Liver (tissue), 10 donors: Measurements from ENCODE around the gene ARL6IP4. TPM values are rescaled to one million over a fixed set of nuclear protein-coding genes. Genes with fewer than 3 reads are reported as not detected.

Source experiments
- DNase-seq: peaks from one replicate; pipeline ENCODE4 v3.0.0-alpha.2; 2017; ENCODE audit warnings: low spot score
- H3K27ac ChIP-seq, 2 donors: one replicate each; pipeline ENCODE4 v1.7.0; 2013; ENCODE audit warnings: inconsistent platforms in 2 of 2, low read length in 2 of 2, control low read depth in 1 of 2, low read depth in 1 of 2, mild to moderate bottlenecking in 1 of 2
- H3K27me3 ChIP-seq, 4 donors: one replicate each; pipeline versions ENCODE4 v1.6.1 to v1.7.0; 2013; ENCODE audit warnings: low read length in 3 of 4, inconsistent platforms in 1 of 4, mild to moderate bottlenecking in 1 of 4, moderate library complexity in 1 of 4; ENCODE audit not compliant: control insufficient read depth in 4 of 4, insufficient read depth in 4 of 4
- H3K36me3 ChIP-seq, 4 donors: one replicate each; pipeline versions ENCODE4 v1.6.1 to v1.7.0; 2013; ENCODE audit warnings: low read length in 3 of 4, mild to moderate bottlenecking in 3 of 4, low read depth in 1 of 4, moderate library complexity in 1 of 4; ENCODE audit not compliant: control insufficient read depth in 4 of 4, insufficient read depth in 3 of 4
- H3K4me1 ChIP-seq, 4 donors: one replicate each; pipeline versions ENCODE4 v1.6.1 to v1.7.0; 2013; ENCODE audit warnings: low read length in 3 of 4, mild to moderate bottlenecking in 3 of 4, moderate library complexity in 1 of 4; ENCODE audit not compliant: control insufficient read depth in 4 of 4, insufficient read depth in 4 of 4
- H3K4me3 ChIP-seq, 3 donors: one replicate each; pipeline versions ENCODE4 v1.6.1 to v1.7.0; 2013; ENCODE audit warnings: low read length in 3 of 3, control low read depth in 1 of 3, low read depth in 1 of 3, mild to moderate bottlenecking in 1 of 3
- H3K9ac ChIP-seq, 2 donors: one replicate each; pipeline ENCODE4 v1.7.0; 2013; ENCODE audit warnings: low read length in 2 of 2, mild to moderate bottlenecking in 2 of 2, moderate library complexity in 2 of 2, control low read depth in 1 of 2, low read depth in 1 of 2
- H3K9me3 ChIP-seq, 4 donors: one replicate each; pipeline versions ENCODE4 v1.6.1 to v1.7.0; 2013; ENCODE audit warnings: low read length in 3 of 4; ENCODE audit not compliant: control insufficient read depth in 4 of 4
- EGR1 ChIP-seq, 2 donors: IDR thresholded peaks; 2 replicates each; pipeline ENCODE4 v1.6.1; 2016 to 2018; ENCODE audit warnings: antibody characterized with exemption in 2 of 2, low read depth in 2 of 2
- GABPA ChIP-seq, 2 donors: IDR thresholded peaks in 1 of 2; conservative IDR thresholded peaks in 1 of 2; 2 replicates each; pipeline ENCODE4 v1.6.1; 2016; ENCODE audit warnings: antibody characterized with exemption in 2 of 2, mild to moderate bottlenecking in 1 of 2, moderate library complexity in 1 of 2
- HNF4G ChIP-seq: IDR thresholded peaks from 2 replicates; pipeline ENCODE4 v1.6.1; 2016; ENCODE audit warnings: antibody characterized with exemption
- JUND ChIP-seq, 2 donors: IDR thresholded peaks; 2 replicates each; pipeline ENCODE4 v1.6.1; 2016; ENCODE audit warnings: antibody characterized with exemption in 2 of 2
- RAD21 ChIP-seq, 2 donors: IDR thresholded peaks; 2 replicates each; pipeline ENCODE4 v1.6.1; 2016; ENCODE audit warnings: antibody characterized with exemption in 2 of 2, mild to moderate bottlenecking in 2 of 2
- RXRA ChIP-seq, 2 donors: IDR thresholded peaks; 2 replicates each; pipeline ENCODE4 v1.6.1; 2017 to 2018; ENCODE audit warnings: antibody characterized with exemption in 2 of 2, mild to moderate bottlenecking in 1 of 2
- SP1 ChIP-seq: IDR thresholded peaks from 2 replicates; pipeline ENCODE4 v1.6.1; 2018; ENCODE audit warnings: antibody characterized with exemption, mild to moderate bottlenecking
- TAF1 ChIP-seq: conservative IDR thresholded peaks from 2 replicates; pipeline ENCODE4 v1.6.1; 2016; ENCODE audit warnings: antibody characterized with exemption, mild to moderate bottlenecking
- YY1 ChIP-seq: IDR thresholded peaks from 2 replicates; pipeline ENCODE4 v1.6.1; 2016; ENCODE audit warnings: antibody characterized with exemption, mild to moderate bottlenecking
- WGBS: extraction: QIAGEN DNeasy Blood & Tissue Kit; methylation state at CpG from one replicate; pipeline ENCODE4 v1.1.7; 2013; 5-methylcytosine and 5-hydroxymethylcytosine counted together
- polyA plus RNA-seq, 2 donors: library from polyadenylated mRNA; stranded (reverse) in 1 of 2; unstranded in 1 of 2; fragments of 200-250 nt in 1 of 2; fragments of >200 nt in 1 of 2; fragmentation: Nextera tagmentation in 1 of 2; extraction: Ambion mirVana in 1 of 2; gene quantifications; one replicate each; pipeline versions ENCODE4 v1.2.1 to v1.2.3, GENCODE V29; 2013 to 2015
- small RNA-seq: library from RNA; depleted of rRNA; stranded (forward); fragments of <200 nt; gene quantifications from one replicate; pipeline ENCODE3, GENCODE V24; 2014
- total RNA-seq, 2 donors: library from RNA; depleted of rRNA; stranded (reverse); fragments of >200 nt; gene quantifications; one replicate each; pipeline ENCODE4 v1.2.3, GENCODE V29; 2014
- TF ChIP-seq, protein P1 (sequence below): IDR thresholded peaks from 2 replicates; pipeline ENCODE4 v1.6.1; 2016; ENCODE audit warnings: antibody characterized with exemption
- TF ChIP-seq, protein P2 (sequence below): IDR thresholded peaks from 2 replicates; pipeline ENCODE4 v1.6.1; 2016; ENCODE audit warnings: antibody characterized with exemption
- donor health status: healthy.
- donor health status: healthy.
- donor health status: healthy.
- donor health status: healthy.
- donor health status: healthy.

Gene ARL6IP4
- total and polyA plus RNA-seq, 4 donors, result 59.2 to 187 (median 121) TPM

DNA sequence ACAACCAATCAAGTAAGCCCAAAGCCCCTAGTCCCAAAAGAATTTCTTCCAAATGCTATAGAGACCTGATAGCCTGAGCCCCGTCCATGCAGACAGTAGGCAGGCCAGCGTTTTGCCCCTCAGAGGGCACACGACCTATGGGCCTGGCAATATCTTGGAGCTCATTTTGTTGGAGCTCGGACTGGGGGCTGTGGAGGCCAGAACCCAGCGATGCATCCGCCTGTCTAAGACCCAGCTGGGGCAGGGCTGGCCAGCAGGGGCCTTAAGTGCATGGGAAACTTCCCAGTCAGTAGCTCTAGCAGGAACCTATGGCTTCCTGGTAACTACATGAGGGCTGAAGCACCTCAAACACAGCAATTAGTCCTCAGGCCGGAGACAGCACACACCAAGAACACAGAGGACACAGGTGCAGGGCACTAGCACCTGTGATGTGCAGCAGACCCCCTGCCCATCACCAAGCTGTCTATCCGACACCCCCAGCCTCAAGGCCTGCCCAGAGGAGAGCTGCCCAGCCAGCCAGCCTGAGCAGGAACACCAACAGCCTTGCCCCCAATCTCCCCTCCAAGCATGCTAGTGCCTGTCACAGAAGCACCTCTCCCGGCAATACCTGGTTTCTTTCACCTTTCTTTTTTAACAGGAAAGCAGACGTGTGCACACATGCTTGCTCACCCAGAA lies 50.8 kb downstream of the ARL6IP4 start:
- 94% methylated on average over 10 of the region's 10 CpGs for WGBS

More for the DNA sequence above, 50.8 kb downstream of the ARL6IP4 start:
- Histone ChIP-seq H3K4me3 (no peak overlapping the region), H3K27ac (no peak overlapping the region), H3K36me3 (peaks cover 3 to 27% (median 14%) of the 10 kb centered on the region in 4 donors), H3K4me1 (no peaks in the 10 kb centered on the region), H3K9me3 (no peaks in the 10 kb centered on the region), H3K27me3 (no peaks in the 10 kb centered on the region), H3K9ac (no peak overlapping the region)
- DNase-seq, result no peak
- no peak for TF ChIP-seq TAF1
- TF ChIP-seq SP1, result no peak
- TF ChIP-seq RXRA (IDR thresholded peaks at IDR 0.05), result no peak
- TF ChIP-seq RAD21 (IDR thresholded peaks at IDR 0.05), result no peak
- TF ChIP-seq, protein P1, sequence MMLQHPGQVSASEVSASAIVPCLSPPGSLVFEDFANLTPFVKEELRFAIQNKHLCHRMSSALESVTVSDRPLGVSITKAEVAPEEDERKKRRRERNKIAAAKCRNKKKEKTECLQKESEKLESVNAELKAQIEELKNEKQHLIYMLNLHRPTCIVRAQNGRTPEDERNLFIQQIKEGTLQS, result no peak
- TF ChIP-seq YY1, result no peak
- TF ChIP-seq, protein P2, sequence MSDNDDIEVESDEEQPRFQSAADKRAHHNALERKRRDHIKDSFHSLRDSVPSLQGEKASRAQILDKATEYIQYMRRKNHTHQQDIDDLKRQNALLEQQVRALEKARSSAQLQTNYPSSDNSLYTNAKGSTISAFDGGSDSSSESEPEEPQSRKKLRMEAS, result no peak
- TF ChIP-seq EGR1 (IDR thresholded peaks at IDR 0.05; ENCODE audit: low read depth in 2 of 2), result no peak
- TF ChIP-seq HNF4G, result no peak
- TF ChIP-seq GABPA (IDR thresholded peaks at IDR 0.05 in 1 of 2, conservative IDR thresholded peaks at IDR 0.05 in 1 of 2), result no peak
- TF ChIP-seq JUND (IDR thresholded peaks at IDR 0.05), result no peak

Small RNA genes lying within 50 kb of the gene (small RNA-seq; reads per million reads assigned to genes)
- gene ARL6IP4, result not detected
- not detected for gene MIR4304

Other genes starting within 250 kb of the ARL6IP4 start
- under 1 TPM in 1 of 2 donors, not detected in 1; 0.19 TPM for gene HCAR1, start 249.8 kb upstream of the ARL6IP4 start, total RNA-seq
- gene HCAR1, start 249.8 kb upstream of the ARL6IP4 start, polyA plus RNA-seq, result under 1 TPM in 1 of 2 donors, not detected in 1; 0.01 TPM
- gene DENR, start 227.9 kb upstream of the ARL6IP4 start, total RNA-seq, result 10 to 100 TPM; 14.1 to 17.4 TPM
- 10 to 100 TPM; 10.9 to 17.7 TPM for gene DENR, start 227.9 kb upstream of the ARL6IP4 start, polyA plus RNA-seq
- gene CCDC62, start 206.1 kb upstream of the ARL6IP4 start, total RNA-seq, result under 1 TPM; 0.28 to 0.67 TPM
- gene CCDC62, start 206.1 kb upstream of the ARL6IP4 start, polyA plus RNA-seq, result under 1 TPM in 1 of 2 donors, not detected in 1; 0.03 TPM
- 10 to 100 TPM; 18.3 to 52.5 TPM for gene HIP1R, start 145.2 kb upstream of the ARL6IP4 start, total RNA-seq
- 10 to 100 TPM; 12.4 to 15.8 TPM for gene HIP1R, start 145.2 kb upstream of the ARL6IP4 start, polyA plus RNA-seq
- 1 to 10 TPM; 4.4 to 6.8 TPM for gene VPS37B, start 84.6 kb upstream of the ARL6IP4 start, total RNA-seq
- 1 to 10 TPM; 2.3 to 3.2 TPM for gene VPS37B, start 84.6 kb upstream of the ARL6IP4 start, polyA plus RNA-seq
- 1 to 10 TPM; 1.7 to 3.3 TPM for gene ABCB9, start 14.2 kb upstream of the ARL6IP4 start, total RNA-seq
- gene ABCB9, start 14.2 kb upstream of the ARL6IP4 start, polyA plus RNA-seq, result under 1 TPM; 0.29 to 0.90 TPM
- 1 to 10 TPM; 8.0 to 9.2 TPM for gene OGFOD2, start 5.4 kb upstream of the ARL6IP4 start, total RNA-seq
- gene OGFOD2, start 5.4 kb upstream of the ARL6IP4 start, polyA plus RNA-seq, result 10 to 100 TPM; 15.4 to 18.6 TPM
- 10 to 100 TPM in 1 of 2 donors, 1 to 10 TPM in 1; 1.3 to 28.4 TPM for gene PITPNM2, start 170.4 kb downstream of the ARL6IP4 start, total RNA-seq
- 1 to 10 TPM; 3.6 to 6.6 TPM for gene PITPNM2, start 170.4 kb downstream of the ARL6IP4 start, polyA plus RNA-seq